HS-5 (cell line): ENCODE data around the gene PPP5C.
"Not testable (repeated sequence)": the region's sequence is repeated elsewhere in the genome, so short reads cannot be mapped to it uniquely, and the experiment has no call there.

Experiments used
- DNase-seq: peaks from one replicate; pipeline ENCODE4 v3.0.0-alpha.2; 2012; ENCODE audit warnings: low read depth

Gene PPP5C

GRCh38 chr19:46365561-46365960, 18.7 kb downstream of the PPP5C start:
- DNase-seq: no peak

GRCh38 chr19:46366620-46367292, 19.9 kb downstream of the PPP5C start:
- no peak for DNase-seq

GRCh38 chr19:46367426-46367825, 20.5 kb downstream of the PPP5C start:
- DNase-seq: no peak

- no peak for DNase-seq
Measured at GRCh38 chr19:46368116-46368515, 21.2 kb downstream of the PPP5C start.

GRCh38 chr19:46369817-46370216, 22.9 kb downstream of the PPP5C start:
- no peak for DNase-seq

GRCh38 chr19:46371371-46371901, 24.5 kb downstream of the PPP5C start:
- no peak for DNase-seq

GRCh38 chr19:46372901-46373490, 26.1 kb downstream of the PPP5C start:
- no peak for DNase-seq

GRCh38 chr19:46373491-46374359, 26.8 kb downstream of the PPP5C start:
- no peak for DNase-seq

- no peak for DNase-seq
Measured at GRCh38 chr19:46374536-46375475, 27.9 kb downstream of the PPP5C start.

- DNase-seq: not testable (repeated sequence)
Measured at GRCh38 chr19:46375476-46376067, 28.7 kb downstream of the PPP5C start.

- no peak for DNase-seq
Measured at GRCh38 chr19:46376241-46377153, 29.6 kb downstream of the PPP5C start.

- DNase-seq: no peak
Measured at GRCh38 chr19:46378268-46378667, 31.4 kb downstream of the PPP5C start.

GRCh38 chr19:46380690-46381089, 33.8 kb downstream of the PPP5C start:
- no peak for DNase-seq

GRCh38 chr19:46381346-46381745, 34.5 kb downstream of the PPP5C start:
- DNase-seq: no peak

GRCh38 chr19:46381756-46382345, 35.0 kb downstream of the PPP5C start:
- DNase-seq: no peak

- DNase-seq: no peak
Measured at GRCh38 chr19:46383171-46383815, 36.4 kb downstream of the PPP5C start.

GRCh38 chr19:46383846-46384245, 37.0 kb downstream of the PPP5C start:
- DNase-seq: no peak

GRCh38 chr19:46384396-46384795, 37.5 kb downstream of the PPP5C start:
- no peak for DNase-seq

GRCh38 chr19:46385636-46386035, 38.7 kb downstream of the PPP5C start:
- no peak for DNase-seq
